ENCODE results near the gene CCKAR.

DNA sequence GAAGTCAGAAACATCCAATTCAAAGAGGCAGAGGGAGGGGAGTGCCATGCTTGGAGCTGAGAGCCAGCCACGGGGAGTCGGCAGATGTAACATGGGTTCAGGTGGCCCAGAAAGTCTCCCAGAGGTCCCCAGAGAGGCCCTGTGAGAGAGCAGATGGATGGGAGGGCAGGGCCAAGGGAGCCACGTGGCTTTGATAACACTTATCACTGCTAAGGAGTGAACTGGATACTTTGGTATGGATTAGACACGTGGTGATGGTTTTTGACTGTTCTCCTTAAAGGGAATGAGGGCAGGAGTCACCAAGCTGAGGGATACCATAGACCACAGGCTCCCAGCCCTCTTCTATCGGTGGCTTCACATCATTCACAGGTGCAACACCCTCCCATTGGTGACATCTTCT is 13.7 kb downstream of the CCKAR start:
- no peak for TF ChIP-seq EZH2 (IDR thresholded peaks at IDR 0.05; ENCODE audit: insufficient read depth, poor library complexity, severe bottlenecking)
- TF ChIP-seq EZH2phosphoT487 (IDR thresholded peaks at IDR 0.05; ENCODE audit: insufficient read depth, low read depth), result no peak

Measured in GM23248 (cell line).